ENCODE data around the gene AGR3.
"Not testable (repeated sequence)": the region's sequence is repeated elsewhere in the genome, so short reads cannot be mapped to it uniquely, and the experiment has no call there.

Gene AGR3

DNA sequence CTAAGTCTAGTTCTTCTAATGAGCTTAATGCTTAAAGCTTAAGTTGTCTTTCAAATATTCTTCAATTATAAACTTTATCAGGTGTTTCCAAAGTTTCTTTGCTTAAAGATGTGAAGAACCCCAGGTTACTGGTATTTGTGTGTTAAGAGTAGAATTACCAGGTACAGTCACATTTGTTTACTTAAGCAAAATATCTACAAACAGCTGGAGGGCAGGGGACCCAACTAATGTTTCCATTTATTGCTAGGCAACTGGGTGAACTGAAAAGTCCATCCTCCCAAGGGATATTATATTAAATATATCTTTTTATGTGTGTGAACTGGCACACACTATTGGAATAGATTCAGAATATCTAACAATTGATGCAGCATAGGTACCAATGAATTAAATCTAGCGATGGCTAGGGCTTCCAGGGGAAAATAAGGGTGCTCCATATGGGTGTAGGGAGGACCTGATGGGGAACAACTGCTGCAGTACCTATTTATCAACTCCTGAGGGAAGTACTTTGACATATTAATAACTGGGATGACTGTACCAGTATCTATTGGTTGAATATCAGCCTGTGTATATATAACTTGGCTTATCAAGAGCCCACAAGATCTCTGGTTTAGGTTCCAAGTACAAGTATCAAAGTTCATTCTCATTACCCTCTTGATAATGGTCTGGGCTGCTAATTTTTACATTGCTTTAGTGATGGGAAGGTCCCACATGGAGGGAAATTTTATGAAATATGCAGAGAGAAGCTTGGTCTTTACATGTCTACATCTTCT, 10.3 kb upstream of the AGR3 start:
- FAIRE-seq (no peak), DNase-seq (ENCODE audit: low spot score) (no peak)

DNA sequence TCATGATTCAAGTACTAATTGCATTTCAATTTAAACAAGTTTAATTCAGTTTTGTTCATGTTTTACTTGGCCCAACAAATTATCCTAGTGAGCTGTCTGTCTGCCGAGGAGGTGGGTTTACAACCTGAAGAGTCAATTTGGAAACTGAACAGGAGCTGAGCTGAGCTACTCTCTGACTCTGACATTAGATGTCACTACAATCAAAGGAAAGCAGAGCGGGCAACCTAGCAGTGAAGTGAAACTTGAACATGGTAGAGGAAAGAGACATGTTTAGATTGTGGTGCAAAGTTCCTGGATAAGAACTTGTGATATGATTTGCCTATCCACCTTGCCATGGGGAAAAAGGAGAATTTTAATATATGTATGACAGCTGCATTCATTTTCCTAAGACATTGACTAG, 9.6 kb upstream of the AGR3 start:
- no peak for FAIRE-seq
- no peak for DNase-seq (ENCODE audit: low spot score)

GRCh38 chr7:16889851-16890415, 8.2 kb upstream of the AGR3 start:
- DNase-seq (ENCODE audit: low spot score) = no peak
- no peak for FAIRE-seq

GRCh38 chr7:16889305-16889704, 7.5 kb upstream of the AGR3 start:
- FAIRE-seq = no peak
- no peak for DNase-seq (ENCODE audit: low spot score)

DNA sequence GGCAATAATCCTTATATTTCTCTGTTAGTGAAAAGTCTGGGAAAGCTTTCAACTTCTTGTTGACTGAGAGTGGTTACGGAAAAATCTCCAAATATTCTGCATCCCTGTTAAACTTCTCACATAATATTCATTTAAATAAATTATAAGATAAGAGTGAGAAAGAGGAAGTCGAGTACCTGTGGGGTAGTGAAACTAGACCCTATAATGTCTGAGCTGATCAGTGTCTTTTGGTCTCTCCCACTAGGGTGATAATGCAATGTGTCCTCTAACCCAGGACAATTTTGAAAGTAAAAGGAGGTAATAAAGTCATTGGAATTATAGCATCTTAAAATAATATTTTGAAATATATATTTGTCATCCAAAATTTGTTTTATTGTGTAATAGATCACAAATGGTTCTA, 2.1 kb upstream of the AGR3 start:
- DNase-seq (ENCODE audit: low spot score) (no peak), FAIRE-seq (no peak)

DNA sequence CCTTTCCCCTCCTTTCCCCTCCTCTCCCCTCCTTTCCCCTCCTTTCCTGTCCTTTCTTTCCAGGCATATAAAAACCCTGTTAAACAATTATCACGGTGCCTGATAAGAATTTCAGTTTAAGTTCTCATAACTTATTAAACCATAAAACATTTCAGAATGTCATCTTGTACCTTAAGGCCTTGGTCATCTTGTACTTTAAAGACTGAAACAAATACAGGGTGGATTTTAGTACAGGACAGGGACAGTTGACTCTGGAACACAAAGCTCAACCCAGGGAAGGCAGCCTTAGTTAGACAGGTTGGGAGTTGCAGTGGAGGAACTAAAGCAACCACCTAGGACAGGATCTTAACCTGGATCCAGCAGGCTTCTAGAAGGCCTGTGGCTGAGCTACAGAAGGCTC, 1.2 kb downstream of the AGR3 start:
- FAIRE-seq = no peak
- no peak for DNase-seq (ENCODE audit: low spot score)

DNA sequence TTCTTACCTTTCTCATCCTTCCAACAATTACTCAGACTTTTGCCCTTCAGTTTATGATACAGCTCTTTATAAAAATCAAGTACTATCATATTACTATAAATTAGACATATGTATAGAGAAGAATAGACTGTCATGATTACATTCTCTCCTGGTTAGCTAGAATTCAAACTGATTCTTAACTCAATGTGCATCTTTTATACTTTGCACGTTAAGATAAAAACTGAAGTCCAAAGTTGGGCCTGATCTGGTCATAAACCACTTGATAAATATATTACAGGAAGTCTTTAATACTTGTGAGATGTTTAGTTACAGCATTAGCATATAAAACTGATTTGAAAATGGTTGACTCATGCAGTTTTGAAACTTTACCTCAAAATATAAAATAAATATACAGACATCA, 2.6 kb downstream of the AGR3 start:
- no peak for FAIRE-seq
- no peak for DNase-seq (ENCODE audit: low spot score)

GRCh38 chr7:16875861-16876260, 5.9 kb downstream of the AGR3 start:
- no peak for FAIRE-seq

GRCh38 chr7:16874066-16874465, 7.7 kb downstream of the AGR3 start:
- no peak for FAIRE-seq
- DNase-seq (ENCODE audit: low spot score) = no peak

More at GRCh38 chr7:16875861-16876260, 5.9 kb downstream of the AGR3 start:
- DNase-seq (ENCODE audit: low spot score) = no peak

GRCh38 chr7:16867328-16867727, 14.5 kb downstream of the AGR3 start:
- DNase-seq (ENCODE audit: low spot score) (no peak), FAIRE-seq (no peak)

GRCh38 chr7:16853189-16853588, 28.6 kb downstream of the AGR3 start:
- FAIRE-seq = not testable (repeated sequence)

DNA sequence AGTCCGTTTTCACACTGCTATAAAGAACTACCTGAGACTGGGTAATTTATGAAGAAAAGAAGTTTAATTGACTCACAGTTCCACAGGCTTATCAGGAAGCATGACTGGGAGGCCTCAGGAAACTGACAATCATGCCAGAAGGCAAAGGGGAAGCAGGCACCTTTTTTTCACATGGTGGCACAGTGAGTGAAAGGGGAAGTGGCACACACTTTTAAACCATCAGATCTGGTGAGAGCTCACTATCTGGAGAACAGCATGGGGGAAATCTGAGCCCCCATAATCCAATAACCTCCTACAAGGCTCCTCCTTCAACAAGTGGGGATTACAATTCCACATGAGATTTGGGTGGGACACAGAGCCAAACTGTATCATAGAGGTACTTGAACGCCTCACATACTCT, 30.0 kb downstream of the AGR3 start:
- FAIRE-seq (no peak), DNase-seq (ENCODE audit: low spot score) (no peak)

More at GRCh38 chr7:16853189-16853588, 28.6 kb downstream of the AGR3 start:
- not testable (repeated sequence) for DNase-seq (ENCODE audit: low spot score)

DNA sequence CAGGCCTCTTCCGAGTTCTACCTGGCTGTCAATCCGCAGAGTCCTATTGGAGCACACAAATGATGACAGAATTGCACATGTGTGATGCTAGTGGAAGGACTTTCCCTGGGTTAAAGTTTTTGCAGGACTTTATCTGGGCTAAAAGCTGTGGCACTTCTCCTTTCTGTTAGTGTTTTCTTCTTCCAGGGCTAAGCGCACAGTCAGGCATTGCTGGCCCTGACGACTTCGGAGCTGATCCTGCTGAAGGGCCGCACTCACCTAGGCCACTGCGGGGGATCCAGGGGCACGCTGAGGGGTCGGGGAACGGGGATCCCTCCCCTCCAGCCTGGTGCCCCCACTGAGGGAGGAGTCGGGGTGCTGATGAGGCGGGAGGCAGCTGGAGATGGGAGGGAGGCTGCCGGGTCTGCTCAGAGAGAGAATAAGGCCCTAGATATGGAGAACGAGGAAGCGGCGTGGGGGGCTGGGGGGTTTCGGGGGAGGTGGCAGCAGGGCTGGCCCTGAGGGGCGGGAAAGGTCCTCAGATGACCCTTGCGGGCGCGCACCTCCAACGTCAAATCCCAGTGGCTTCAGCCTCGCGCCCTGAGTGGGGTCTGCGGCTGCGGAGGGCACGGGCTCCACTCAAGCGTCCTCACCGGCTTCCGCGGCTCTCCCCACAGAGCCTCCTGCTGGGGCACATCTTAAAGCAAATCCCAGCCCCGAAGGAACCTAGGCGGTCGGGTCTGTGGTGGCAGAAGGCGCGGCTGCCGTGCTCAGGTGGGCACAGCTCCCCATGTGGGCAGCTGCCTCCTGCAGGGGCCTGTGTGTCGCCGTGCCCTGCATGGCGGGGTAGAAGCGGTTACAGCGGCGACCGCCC, 30.9 kb downstream of the AGR3 start:
- no peak for DNase-seq (ENCODE audit: low spot score)
- no peak for FAIRE-seq

GRCh38 chr7:16849296-16850148, 32.3 kb downstream of the AGR3 start:
- DNase-seq (ENCODE audit: low spot score) (no peak), FAIRE-seq (no peak)

GRCh38 chr7:16847381-16847860, 34.4 kb downstream of the AGR3 start:
- no peak for DNase-seq (ENCODE audit: low spot score)
- no peak for FAIRE-seq

DNA sequence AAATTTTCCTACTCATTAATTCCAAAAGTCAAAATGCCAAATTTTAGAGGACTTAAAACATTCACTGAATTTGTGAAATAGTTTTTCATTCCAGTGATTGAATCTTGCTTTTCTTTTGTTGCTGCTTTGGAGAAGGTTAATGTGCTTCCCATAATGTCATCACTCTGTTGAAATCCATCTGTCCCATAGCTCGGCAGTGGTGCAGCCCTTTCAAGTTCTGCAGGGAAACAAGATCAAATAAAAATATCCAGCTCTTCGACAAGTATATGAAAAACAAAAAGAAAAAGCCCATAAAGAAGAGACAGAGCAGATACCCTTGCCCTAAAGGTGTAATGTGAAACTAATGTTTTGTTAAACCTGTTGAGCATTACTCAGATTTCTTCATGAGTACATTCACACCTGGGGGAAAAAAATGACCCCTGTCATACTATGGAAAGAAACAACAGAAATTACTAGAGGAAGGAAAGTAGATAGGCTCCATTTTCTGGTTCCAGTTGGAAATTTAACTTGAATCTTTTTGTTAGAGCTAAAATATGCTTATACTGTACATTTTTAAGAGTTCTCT, 35.1 kb downstream of the AGR3 start:
- DNase-seq (ENCODE audit: low spot score) = no peak
- FAIRE-seq = no peak

DNA sequence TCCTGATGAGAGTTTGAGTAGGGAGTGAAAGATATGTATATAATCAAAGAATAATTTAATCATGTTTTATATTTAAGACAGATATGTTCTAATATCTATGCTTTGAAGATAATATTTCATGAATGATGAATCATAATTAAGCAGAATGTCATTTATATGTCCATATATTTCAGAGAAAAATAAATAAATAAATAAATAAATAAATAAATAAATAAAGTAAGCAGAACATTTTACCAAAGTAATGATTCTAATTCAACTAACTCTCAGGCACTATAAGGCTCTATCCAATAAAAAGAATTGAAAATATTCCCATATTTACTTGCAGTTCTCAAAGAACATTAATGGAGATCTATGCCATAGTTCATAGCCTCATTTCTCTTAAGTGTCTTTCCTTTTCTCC, 36.0 kb downstream of the AGR3 start:
- FAIRE-seq (peak; percentile 7), DNase-seq (ENCODE audit: low spot score) (no peak)

DNA sequence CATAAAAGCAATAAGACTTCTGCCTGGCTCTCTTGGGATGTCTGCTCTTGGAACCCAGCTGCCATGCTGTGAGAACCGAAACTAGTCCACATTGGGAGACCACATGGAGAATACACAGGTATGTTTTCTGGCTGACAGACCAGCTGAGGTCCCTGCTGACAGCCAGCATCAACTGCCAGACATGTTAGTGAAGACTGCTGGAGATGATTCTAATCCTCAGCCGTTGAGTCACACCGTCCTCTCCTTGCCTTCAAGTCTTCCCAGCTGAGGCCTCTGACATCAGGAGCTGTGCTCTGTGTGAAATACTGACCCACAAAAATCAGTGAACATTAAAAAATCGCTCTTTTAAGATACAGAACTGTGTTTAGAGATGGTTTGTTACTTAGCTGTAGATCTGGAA, 40.1 kb downstream of the AGR3 start:
- DNase-seq (ENCODE audit: low spot score) = no peak
- no peak for FAIRE-seq

- DNase-seq (ENCODE audit: low spot score) = no peak
- FAIRE-seq = no peak
Observed at GRCh38 chr7:16840094-16840493, 41.7 kb downstream of the AGR3 start.

- FAIRE-seq (no peak), DNase-seq (ENCODE audit: low spot score) (no peak)
Observed at GRCh38 chr7:16839646-16840045, 42.1 kb downstream of the AGR3 start.

DNA sequence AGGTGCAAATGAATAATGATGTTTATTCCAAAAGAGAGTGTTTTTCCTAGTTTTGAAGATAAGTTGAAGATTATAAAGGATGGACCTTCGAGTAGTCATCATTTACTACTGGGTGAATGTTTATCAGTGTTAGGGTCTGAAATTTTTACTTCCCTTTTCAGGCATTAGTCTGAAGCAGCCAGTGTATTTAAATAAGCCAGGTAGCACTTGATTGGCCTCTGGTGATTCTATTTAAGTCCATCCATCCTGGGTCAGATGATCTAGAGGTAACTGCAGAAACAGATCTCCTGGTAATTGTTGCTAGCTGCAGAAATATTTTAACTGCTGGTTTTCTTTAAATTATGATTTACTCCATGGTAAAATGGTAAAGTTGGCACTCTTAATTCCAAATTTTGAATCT, 42.9 kb downstream of the AGR3 start:
- FAIRE-seq = no peak
- no peak for DNase-seq (ENCODE audit: low spot score)
